Stimulated activated naive CD8-positive, alpha-beta T cell treated with anti-CD3 and anti-CD28 coated beads, Interleukin-15, Interleukin-2, amounts not matched to agents 100 ng/mL and 50 ng/mL, for 24 hours (primary cell): ENCODE data around the gene WDR70.
"Not testable (repeated sequence)": the region's sequence is repeated elsewhere in the genome, so short reads cannot be mapped to it uniquely, and the experiment has no call there.

ENCODE experiments used
- H3K27ac Mint-ChIP-seq: one replicate; pipeline ENCODE4 v1.8.0; 2021; ENCODE audit warnings: mild to moderate bottlenecking, mixed read lengths
- H3K27me3 Mint-ChIP-seq: one replicate; pipeline ENCODE4 v1.8.0; 2021; ENCODE audit warnings: mixed read lengths
- H3K36me3 Mint-ChIP-seq: one replicate; pipeline ENCODE4 v1.8.0; 2021; ENCODE audit warnings: low read depth, mixed read lengths
- H3K4me1 Mint-ChIP-seq: one replicate; pipeline ENCODE4 v1.8.0; 2021; ENCODE audit warnings: low read depth, mixed read lengths
- H3K4me3 Mint-ChIP-seq: one replicate; pipeline ENCODE4 v1.8.0; 2021; ENCODE audit warnings: mild to moderate bottlenecking, mixed read lengths
- H3K9me3 Mint-ChIP-seq: one replicate; pipeline ENCODE4 v1.8.0; 2021; ENCODE audit warnings: mixed read lengths

Gene WDR70

GRCh38 chr5:37756248-37756647, 377.1 kb downstream of the WDR70 start:
- Mint-ChIP-seq H3K27ac (no peak overlapping the region), H3K4me3 (no peak overlapping the region), H3K36me3 (peaks cover 41% of the 10 kb centered on the region), H3K4me1 (no peaks in the 10 kb centered on the region), H3K9me3 (peaks cover 8% of the 10 kb centered on the region), H3K27me3 (no peaks in the 10 kb centered on the region)

GRCh38 chr5:37757980-37758582, 379.0 kb downstream of the WDR70 start:
- peaks cover 28% of the 10 kb centered on the region for H3K36me3 Mint-ChIP-seq
- H3K27me3 Mint-ChIP-seq: no peaks in the 10 kb centered on the region
- peaks cover 3% of the 10 kb centered on the region for H3K4me1 Mint-ChIP-seq
- H3K4me3 Mint-ChIP-seq: no peak overlapping the region
- H3K27ac Mint-ChIP-seq: no peak overlapping the region
- peaks cover 8% of the 10 kb centered on the region for H3K9me3 Mint-ChIP-seq

GRCh38 chr5:37767251-37767650, 388.1 kb downstream of the WDR70 start:
- H3K36me3 Mint-ChIP-seq: no peaks in the 10 kb centered on the region
- H3K27ac Mint-ChIP-seq: no peak overlapping the region
- H3K4me1 Mint-ChIP-seq: peaks cover 3% of the 10 kb centered on the region
- no peaks in the 10 kb centered on the region for H3K9me3 Mint-ChIP-seq
- no peak overlapping the region for H3K4me3 Mint-ChIP-seq
- no peaks in the 10 kb centered on the region for H3K27me3 Mint-ChIP-seq

DNA sequence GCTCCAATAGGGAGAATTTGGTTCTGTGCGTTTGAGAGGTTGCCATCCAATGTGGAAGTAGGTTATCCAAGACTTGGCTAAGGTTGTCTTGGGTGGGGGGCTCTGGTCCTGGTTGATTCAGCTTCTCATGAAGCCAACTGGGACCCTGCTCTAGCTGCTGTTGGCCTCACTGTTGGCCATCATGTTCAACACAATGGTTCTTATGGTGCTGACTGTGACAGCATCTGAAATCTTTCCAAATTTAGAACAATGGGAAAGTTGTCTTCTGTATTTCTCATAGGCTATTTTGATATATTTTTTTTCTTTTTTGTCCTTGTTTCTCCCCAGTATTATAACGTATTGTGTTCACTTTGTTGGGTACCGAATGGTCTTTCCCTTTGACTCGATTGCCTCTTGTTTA, 388.8 kb downstream of the WDR70 start:
- Mint-ChIP-seq H3K4me3 (no peak overlapping the region), H3K9me3 (no peaks in the 10 kb centered on the region), H3K27me3 (no peaks in the 10 kb centered on the region), H3K27ac (no peak overlapping the region), H3K36me3 (no peaks in the 10 kb centered on the region), H3K4me1 (no peaks in the 10 kb centered on the region)

DNA sequence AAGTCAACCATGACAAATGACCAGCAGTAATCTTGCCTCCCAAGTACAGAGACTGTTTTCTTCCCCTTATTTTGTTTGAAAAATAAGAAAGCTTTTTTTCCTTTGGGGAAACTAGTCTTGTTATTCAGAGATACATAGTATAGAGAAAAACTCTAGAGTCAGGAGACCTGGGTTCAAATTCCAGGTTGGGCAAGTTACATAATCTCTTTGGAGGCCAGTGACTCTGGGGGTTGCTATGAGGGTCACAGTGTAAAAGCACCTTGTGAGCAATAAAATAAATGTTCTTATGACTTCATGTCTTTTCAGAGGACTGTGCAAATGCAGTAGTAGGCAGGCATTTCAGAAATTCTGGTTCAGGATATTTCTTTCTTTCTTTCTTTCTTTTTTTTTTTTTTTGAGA, 389.3 kb downstream of the WDR70 start:
- Mint-ChIP-seq H3K36me3 (no peaks in the 10 kb centered on the region), H3K27me3 (no peaks in the 10 kb centered on the region), H3K4me3 (no peak overlapping the region), H3K4me1 (no peaks in the 10 kb centered on the region), H3K9me3 (no peaks in the 10 kb centered on the region), H3K27ac (no peak overlapping the region)

DNA sequence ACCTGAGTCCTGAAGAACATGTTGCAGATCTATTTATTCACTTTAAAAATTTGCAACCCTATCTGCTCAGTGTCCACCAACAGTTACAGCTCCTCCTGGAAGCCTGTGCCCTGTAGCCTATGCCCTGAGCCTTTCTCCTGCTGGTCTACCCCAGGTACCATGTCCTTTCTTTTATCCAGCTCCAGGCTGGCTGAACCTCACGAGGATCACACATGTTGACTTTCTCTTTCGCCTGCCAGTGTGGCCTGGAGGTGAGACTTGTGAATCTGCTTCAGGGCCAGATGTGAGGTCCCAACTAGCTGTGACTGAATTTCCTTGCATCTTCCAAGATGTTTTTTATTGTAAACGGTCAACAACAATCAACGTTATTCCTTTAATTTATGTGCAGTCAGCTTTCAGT, 390.0 kb downstream of the WDR70 start:
- H3K4me1 Mint-ChIP-seq: no peaks in the 10 kb centered on the region
- H3K4me3 Mint-ChIP-seq: no peak overlapping the region
- no peaks in the 10 kb centered on the region for H3K27me3 Mint-ChIP-seq
- no peaks in the 10 kb centered on the region for H3K9me3 Mint-ChIP-seq
- no peaks in the 10 kb centered on the region for H3K36me3 Mint-ChIP-seq
- H3K27ac Mint-ChIP-seq: no peak overlapping the region

GRCh38 chr5:37769840-37770239, 390.7 kb downstream of the WDR70 start:
- Mint-ChIP-seq H3K4me3 (no peak overlapping the region), H3K4me1 (no peaks in the 10 kb centered on the region), H3K9me3 (peaks cover 1% of the 10 kb centered on the region), H3K36me3 (no peaks in the 10 kb centered on the region), H3K27ac (no peak overlapping the region), H3K27me3 (no peaks in the 10 kb centered on the region)

DNA sequence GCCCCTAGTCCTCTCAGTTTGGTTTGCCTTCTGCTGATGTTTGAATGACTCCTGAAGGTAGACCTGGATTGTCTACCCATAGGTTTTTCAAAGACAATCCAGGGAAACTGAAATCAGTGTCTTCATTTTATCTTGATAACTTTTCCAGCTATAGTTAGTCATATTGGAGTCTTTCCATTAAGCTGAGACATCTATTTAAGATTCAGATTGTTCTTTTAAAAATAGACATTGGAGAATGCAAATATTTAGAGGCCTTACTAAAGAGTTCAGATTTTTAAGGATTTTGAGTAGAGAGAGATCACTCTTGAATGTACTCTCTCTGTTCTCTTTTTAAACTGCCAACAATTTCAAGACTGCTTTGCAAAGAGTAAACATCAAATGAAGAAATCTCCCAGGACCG, 391.7 kb downstream of the WDR70 start:
- no peak overlapping the region for H3K4me3 Mint-ChIP-seq
- H3K9me3 Mint-ChIP-seq: peaks cover 5% of the 10 kb centered on the region
- H3K4me1 Mint-ChIP-seq: no peaks in the 10 kb centered on the region
- no peaks in the 10 kb centered on the region for H3K27me3 Mint-ChIP-seq
- H3K27ac Mint-ChIP-seq: no peak overlapping the region
- H3K36me3 Mint-ChIP-seq: no peaks in the 10 kb centered on the region

- Mint-ChIP-seq H3K27ac (no peak overlapping the region), H3K27me3 (no peaks in the 10 kb centered on the region), H3K4me3 (no peak overlapping the region), H3K4me1 (no peaks in the 10 kb centered on the region), H3K9me3 (peaks cover 5% of the 10 kb centered on the region), H3K36me3 (no peaks in the 10 kb centered on the region)
Measured at GRCh38 chr5:37771203-37771611, 392.1 kb downstream of the WDR70 start.

DNA sequence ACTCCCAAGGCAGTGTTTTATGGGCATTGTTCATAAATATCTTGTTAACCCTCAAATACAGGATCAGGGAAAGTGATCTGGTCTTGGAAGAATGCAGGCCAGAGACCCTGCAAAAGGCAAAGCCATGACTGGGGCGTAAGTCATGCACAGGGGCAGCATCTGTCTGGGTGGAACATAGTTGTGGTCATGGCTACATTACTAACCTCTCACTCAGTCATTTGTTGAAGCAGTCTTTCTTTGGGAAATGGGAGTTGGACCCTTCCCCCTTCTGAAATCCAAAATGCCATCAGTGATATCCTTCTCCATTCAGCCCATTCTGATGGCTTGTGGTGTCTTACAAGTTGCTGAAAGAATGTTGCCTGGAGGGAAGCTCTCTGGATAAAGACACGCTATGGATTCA, 392.6 kb downstream of the WDR70 start:
- no peak overlapping the region for H3K27ac Mint-ChIP-seq
- no peak overlapping the region for H3K4me3 Mint-ChIP-seq
- H3K9me3 Mint-ChIP-seq: peaks cover 5% of the 10 kb centered on the region
- H3K36me3 Mint-ChIP-seq: no peaks in the 10 kb centered on the region
- H3K4me1 Mint-ChIP-seq: no peaks in the 10 kb centered on the region
- H3K27me3 Mint-ChIP-seq: no peaks in the 10 kb centered on the region

DNA sequence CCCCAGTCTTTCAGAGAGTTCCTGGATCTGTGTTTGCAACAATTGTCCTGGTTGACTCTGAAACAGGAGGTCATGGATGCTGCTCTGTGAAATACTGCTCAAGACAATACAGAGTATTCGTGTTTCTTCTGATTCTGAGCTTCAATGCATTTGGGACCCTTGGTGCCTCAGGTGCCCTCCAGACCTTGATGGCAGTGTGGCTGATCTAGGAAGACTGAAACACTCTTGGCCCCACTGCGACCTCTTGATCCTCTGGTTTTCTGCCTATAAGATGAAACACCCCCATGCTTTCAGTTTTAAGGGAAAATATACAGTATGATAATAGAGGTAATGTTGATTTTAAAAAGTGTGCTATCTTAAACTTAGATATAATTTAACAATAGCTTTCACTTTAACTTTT, 393.1 kb downstream of the WDR70 start:
- Mint-ChIP-seq H3K27ac (no peak overlapping the region), H3K9me3 (peaks cover 5% of the 10 kb centered on the region), H3K36me3 (no peaks in the 10 kb centered on the region), H3K4me1 (no peaks in the 10 kb centered on the region), H3K4me3 (no peak overlapping the region), H3K27me3 (no peaks in the 10 kb centered on the region)

DNA sequence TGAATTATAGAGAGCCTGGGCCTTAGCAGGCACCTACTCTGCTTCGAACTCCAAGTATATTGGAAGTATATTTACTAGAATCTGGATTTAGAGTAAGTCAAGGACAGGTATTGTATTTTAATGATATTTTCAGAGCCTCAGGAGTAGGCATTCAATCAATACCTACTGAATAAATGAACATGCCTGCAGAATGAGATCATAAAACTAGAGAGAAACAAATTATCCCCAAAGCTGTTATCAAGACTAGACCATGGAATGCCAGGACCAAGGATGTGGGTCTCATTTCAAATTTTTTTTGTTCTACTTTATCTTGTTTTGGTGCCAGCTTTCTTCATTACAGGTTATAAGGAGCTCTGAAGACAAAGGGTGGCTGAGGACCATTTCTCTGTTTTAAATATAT, 394.7 kb downstream of the WDR70 start:
- no peaks in the 10 kb centered on the region for H3K4me1 Mint-ChIP-seq
- no peak overlapping the region for H3K27ac Mint-ChIP-seq
- no peaks in the 10 kb centered on the region for H3K36me3 Mint-ChIP-seq
- H3K9me3 Mint-ChIP-seq: peaks cover 5% of the 10 kb centered on the region
- no peak overlapping the region for H3K4me3 Mint-ChIP-seq
- H3K27me3 Mint-ChIP-seq: no peaks in the 10 kb centered on the region

GRCh38 chr5:37774912-37775483, 395.9 kb downstream of the WDR70 start:
- Mint-ChIP-seq H3K4me3 (no peak overlapping the region), H3K36me3 (no peaks in the 10 kb centered on the region), H3K27me3 (no peaks in the 10 kb centered on the region), H3K27ac (no peak overlapping the region), H3K4me1 (no peaks in the 10 kb centered on the region), H3K9me3 (peaks cover 5% of the 10 kb centered on the region)

DNA sequence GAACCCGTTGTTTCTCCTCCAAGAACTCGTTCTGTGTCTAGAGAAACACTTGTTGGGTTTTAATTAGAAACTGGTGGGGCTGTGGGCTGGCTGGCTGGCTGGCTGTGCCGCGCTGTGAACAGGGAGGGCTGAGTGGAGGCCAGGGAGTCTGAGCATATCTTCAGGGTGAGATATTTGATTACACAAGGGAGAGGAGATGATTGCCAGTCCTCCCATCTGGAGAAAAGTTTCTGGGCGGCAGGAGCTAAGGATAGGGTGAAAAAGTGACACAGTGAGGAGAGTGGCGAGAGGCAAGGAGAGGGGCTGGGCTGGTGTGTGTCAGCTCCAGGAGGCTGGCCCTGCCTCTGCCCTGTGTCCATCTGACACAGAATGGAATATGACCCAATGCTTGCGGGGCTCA, 397.7 kb downstream of the WDR70 start:
- Mint-ChIP-seq H3K9me3 (peaks cover 5% of the 10 kb centered on the region), H3K4me1 (no peaks in the 10 kb centered on the region), H3K27me3 (no peaks in the 10 kb centered on the region), H3K27ac (no peak overlapping the region), H3K4me3 (no peak overlapping the region), H3K36me3 (no peaks in the 10 kb centered on the region)

DNA sequence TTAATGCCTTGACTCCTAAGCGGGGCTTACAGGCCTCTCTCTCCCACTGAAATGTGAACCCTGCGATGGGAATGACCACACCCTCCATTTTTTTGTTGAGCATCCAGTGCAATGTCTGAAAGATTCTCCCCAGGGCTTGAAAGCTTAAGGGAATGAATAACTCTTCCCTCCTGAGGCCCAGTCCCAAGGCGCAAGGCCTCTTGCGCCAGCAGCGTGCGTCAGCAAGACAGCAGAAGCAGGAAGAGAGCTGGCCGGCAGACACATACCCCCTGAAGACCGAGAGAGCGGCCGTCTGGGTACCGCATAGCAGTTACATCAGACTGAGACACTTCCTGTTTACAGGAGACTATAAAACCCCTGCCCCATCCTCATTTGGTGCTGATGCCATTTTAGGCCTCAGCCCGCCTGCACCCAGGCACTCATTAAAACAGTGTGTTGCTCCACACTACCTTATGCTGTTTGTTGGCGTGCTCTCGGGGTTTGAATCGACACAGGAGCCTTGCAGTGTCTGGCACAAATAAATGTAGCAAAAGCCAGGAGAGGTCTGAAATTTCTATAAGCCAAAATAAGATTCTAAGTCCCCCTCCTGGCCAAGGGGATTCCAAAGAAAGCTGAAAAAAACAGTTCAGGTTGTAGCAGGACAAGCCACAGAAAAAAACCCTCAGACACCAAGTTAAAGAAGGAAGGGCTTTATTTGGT, 398.5 kb downstream of the WDR70 start:
- Mint-ChIP-seq H3K9me3 (peaks cover 5% of the 10 kb centered on the region), H3K27me3 (no peaks in the 10 kb centered on the region), H3K4me1 (no peaks in the 10 kb centered on the region), H3K36me3 (no peaks in the 10 kb centered on the region), H3K4me3 (no peak overlapping the region), H3K27ac (no peak overlapping the region)

DNA sequence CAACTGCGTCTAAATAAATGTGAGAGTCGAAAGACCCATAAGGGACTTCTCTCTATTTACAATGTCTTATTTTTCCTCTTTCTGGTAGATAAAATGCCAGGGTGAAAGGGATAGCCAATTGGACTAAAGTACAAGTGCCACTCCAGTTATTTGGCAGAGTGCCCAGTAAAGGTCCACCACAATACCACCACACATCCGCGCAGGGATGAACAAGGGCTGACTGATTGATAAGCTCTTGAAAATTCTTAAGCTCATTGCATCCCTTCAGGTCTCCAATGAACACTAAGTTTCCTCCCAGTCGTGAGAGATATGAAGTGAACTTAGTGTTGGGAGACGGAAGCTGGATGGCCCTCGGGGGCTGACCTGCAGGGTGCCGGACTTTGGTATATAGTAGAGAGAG, 402.3 kb downstream of the WDR70 start:
- not testable (repeated sequence) for H3K27me3 Mint-ChIP-seq, H3K27ac Mint-ChIP-seq, H3K36me3 Mint-ChIP-seq, H3K9me3 Mint-ChIP-seq, H3K4me1 Mint-ChIP-seq, H3K4me3 Mint-ChIP-seq
